Fibroblast of lung (primary cell): ENCODE results near the gene OTUD7B. TPM values are rescaled to one million over a fixed set of nuclear protein-coding genes. Genes with fewer than 3 reads are reported as not detected.

Experiments used
- DNase-seq, 2 donors: peaks; one replicate each; pipeline versions ENCODE4 v3.0.0 to v3.0.0-alpha.2; 2010; ENCODE audit warnings: low read depth in 2 of 2
- H2AFZ ChIP-seq: 2 replicates; pipeline ENCODE4 v1.5.1; 2012; ENCODE audit warnings: low read length, control low read depth, inconsistent platforms
- H3K27ac ChIP-seq: 2 replicates; pipeline ENCODE4 v1.5.1; 2011; ENCODE audit warnings: low read length, control low read depth; ENCODE audit not compliant: insufficient read depth
- H3K27me3 ChIP-seq: 2 replicates; pipeline ENCODE4 v1.5.1; 2011; ENCODE audit warnings: mild to moderate bottlenecking, low read length; ENCODE audit not compliant: control insufficient read depth, insufficient read depth
- H3K36me3 ChIP-seq: 2 replicates; pipeline ENCODE4 v1.5.1; 2011; ENCODE audit warnings: low read length; ENCODE audit not compliant: control insufficient read depth, insufficient read depth
- H3K4me1 ChIP-seq: 2 replicates; pipeline ENCODE4 v1.5.1; 2011; ENCODE audit warnings: low read length; ENCODE audit not compliant: control insufficient read depth, insufficient read depth; ENCODE audit errors: extremely low read depth
- H3K4me2 ChIP-seq: 2 replicates; pipeline ENCODE4 v1.5.1; 2011; ENCODE audit warnings: low read length, control low read depth; ENCODE audit not compliant: insufficient read depth; ENCODE audit errors: extremely low read depth
- H3K4me3 ChIP-seq, 4 experiments: fragments of 200-600 bp in 1 of 4; sonication (generic) in 1 of 4; replicated peaks in 1 of 4; 2 replicates each; pipeline ENCODE4 v1.5.1; 2011 to 2016; ENCODE audit warnings: low read length in 4 of 4, low read depth in 3 of 4, mild to moderate bottlenecking in 3 of 4, control low read depth in 2 of 4, inconsistent platforms in 1 of 4, mixed read lengths in 1 of 4; ENCODE audit not compliant: insufficient read depth in 1 of 4; ENCODE audit errors: control extremely low read depth in 1 of 4
- H3K79me2 ChIP-seq: 2 replicates; pipeline ENCODE4 v1.5.1; 2012; ENCODE audit warnings: mild to moderate bottlenecking, low read length, inconsistent platforms; ENCODE audit not compliant: control insufficient read depth, insufficient read depth
- H3K9ac ChIP-seq: 2 replicates; pipeline ENCODE4 v1.5.1; 2011; ENCODE audit warnings: mild to moderate bottlenecking, low read length, control low read depth; ENCODE audit not compliant: insufficient read depth
- H3K9me3 ChIP-seq: 2 replicates; pipeline ENCODE4 v1.5.1; 2012; ENCODE audit warnings: low read depth, low read length; ENCODE audit not compliant: control insufficient read depth, insufficient read depth
- H4K20me1 ChIP-seq: 2 replicates; pipeline ENCODE4 v1.5.1; 2011; ENCODE audit warnings: low read length; ENCODE audit not compliant: control insufficient read depth, insufficient read depth; ENCODE audit errors: extremely low read depth
- EZH2 ChIP-seq: IDR thresholded peaks from 2 replicates; pipeline ENCODE4 v1.5.1; 2012; ENCODE audit warnings: low read length, control low read depth, mild to moderate bottlenecking; ENCODE audit errors: missing control alignments
- polyA plus RNA-seq, 2 donors: library from polyadenylated mRNA; depleted of rRNA in 1 of 2; stranded (reverse) in 1 of 2; unstranded in 1 of 2; fragments of >200 nt; gene quantifications; 2 replicates each; pipeline ENCODE4 v1.2.1, GENCODE V29; 2011 to 2012; ENCODE audit warnings: missing spikeins in 1 of 2
- total RNA-seq: library from RNA; depleted of rRNA; stranded (reverse); fragments of >200 nt; gene quantifications from 2 replicates; pipeline ENCODE4 v1.2.1, GENCODE V29; 2014
- TF ChIP-seq, protein P1 (sequence below), 2 donors: IDR thresholded peaks in 1 of 2; conservative IDR thresholded peaks in 1 of 2; 1 replicate in 1 of 2; 2 replicates in 1 of 2; pipeline ENCODE4 v1.5.1; 2011 to 2012; ENCODE audit warnings: low read length in 2 of 2, control low read depth in 1 of 2, inconsistent platforms in 1 of 2, low read depth in 1 of 2, mild to moderate bottlenecking in 1 of 2

The OTUD7B gene
- total and polyA plus RNA-seq, 2 donors (not counting 1 experiment from before 2014, with no cell fraction given): 10.1 to 17.3 TPM

DNA sequence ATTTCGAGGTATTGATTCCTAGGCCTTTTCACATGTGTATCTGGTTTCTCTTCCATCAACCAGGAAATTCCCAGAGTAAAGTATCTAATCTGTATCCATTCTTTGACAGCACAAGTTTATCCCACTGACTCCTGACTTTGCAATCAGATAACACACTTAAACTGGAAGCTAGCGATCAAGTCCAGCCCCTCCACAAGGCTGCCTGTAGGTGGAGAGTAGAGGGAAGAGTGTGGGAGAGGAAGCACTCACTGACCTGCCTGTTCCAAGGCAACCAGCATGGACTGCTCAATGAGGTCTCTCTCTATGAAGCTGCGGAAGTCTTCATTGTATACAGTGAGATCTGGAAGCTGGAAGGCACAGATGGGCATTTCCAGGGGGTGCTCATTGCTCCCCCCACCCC, 43.5 kb downstream of the OTUD7B start:
- Histone ChIP-seq H3K36me3 (peaks cover 6% of the 10 kb centered on the region), H3K9ac (no peak overlapping the region), H3K4me1 (no peaks in the 10 kb centered on the region), H3K79me2 (no peaks in the 10 kb centered on the region), H3K4me3 (no peak overlapping the region), H2AFZ (no peak overlapping the region), H3K4me2 (no peak overlapping the region), H4K20me1 (no peaks in the 10 kb centered on the region), H3K27me3 (no peaks in the 10 kb centered on the region), H3K9me3 (no peaks in the 10 kb centered on the region), H3K27ac (no peak overlapping the region)
- TF ChIP-seq, protein P1, sequence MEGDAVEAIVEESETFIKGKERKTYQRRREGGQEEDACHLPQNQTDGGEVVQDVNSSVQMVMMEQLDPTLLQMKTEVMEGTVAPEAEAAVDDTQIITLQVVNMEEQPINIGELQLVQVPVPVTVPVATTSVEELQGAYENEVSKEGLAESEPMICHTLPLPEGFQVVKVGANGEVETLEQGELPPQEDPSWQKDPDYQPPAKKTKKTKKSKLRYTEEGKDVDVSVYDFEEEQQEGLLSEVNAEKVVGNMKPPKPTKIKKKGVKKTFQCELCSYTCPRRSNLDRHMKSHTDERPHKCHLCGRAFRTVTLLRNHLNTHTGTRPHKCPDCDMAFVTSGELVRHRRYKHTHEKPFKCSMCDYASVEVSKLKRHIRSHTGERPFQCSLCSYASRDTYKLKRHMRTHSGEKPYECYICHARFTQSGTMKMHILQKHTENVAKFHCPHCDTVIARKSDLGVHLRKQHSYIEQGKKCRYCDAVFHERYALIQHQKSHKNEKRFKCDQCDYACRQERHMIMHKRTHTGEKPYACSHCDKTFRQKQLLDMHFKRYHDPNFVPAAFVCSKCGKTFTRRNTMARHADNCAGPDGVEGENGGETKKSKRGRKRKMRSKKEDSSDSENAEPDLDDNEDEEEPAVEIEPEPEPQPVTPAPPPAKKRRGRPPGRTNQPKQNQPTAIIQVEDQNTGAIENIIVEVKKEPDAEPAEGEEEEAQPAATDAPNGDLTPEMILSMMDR (conservative IDR thresholded peaks at IDR 0.05 in 1 of 2, IDR thresholded peaks at IDR 0.05 in 1 of 2; ENCODE audit: low read depth in 1 of 2, low read length in 2 of 2): no peak
- TF ChIP-seq EZH2: no peak
- DNase-seq: no peak

DNA sequence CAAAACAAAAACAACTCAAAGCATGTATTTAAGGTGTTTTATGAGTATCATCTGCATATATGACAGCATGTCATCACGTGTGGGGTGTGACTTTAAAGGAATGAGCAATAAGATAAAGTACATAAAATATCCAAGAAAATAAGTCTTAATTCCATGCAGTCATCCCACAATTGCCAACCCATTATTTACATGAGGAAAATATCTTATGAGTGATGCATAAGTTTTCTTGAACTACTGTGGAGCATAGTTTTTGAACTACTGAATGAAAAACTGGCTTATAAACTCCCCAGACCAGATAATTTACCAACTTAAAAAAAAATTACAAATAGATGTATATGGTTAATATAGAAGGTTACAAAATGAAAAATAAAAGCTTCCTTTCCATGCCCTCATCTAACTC, 44.1 kb downstream of the OTUD7B start:
- Histone ChIP-seq H2AFZ (no peak overlapping the region), H4K20me1 (no peaks in the 10 kb centered on the region), H3K9ac (no peak overlapping the region), H3K27ac (no peak overlapping the region), H3K36me3 (peaks cover 6% of the 10 kb centered on the region), H3K4me2 (no peak overlapping the region), H3K27me3 (no peaks in the 10 kb centered on the region), H3K4me3 (no peak overlapping the region), H3K79me2 (no peaks in the 10 kb centered on the region), H3K4me1 (no peaks in the 10 kb centered on the region), H3K9me3 (no peaks in the 10 kb centered on the region)
- TF ChIP-seq EZH2: no peak
- TF ChIP-seq, protein P1 (conservative IDR thresholded peaks at IDR 0.05 in 1 of 2, IDR thresholded peaks at IDR 0.05 in 1 of 2; ENCODE audit: low read depth in 1 of 2, low read length in 2 of 2): no peak
- DNase-seq: no peak

DNA sequence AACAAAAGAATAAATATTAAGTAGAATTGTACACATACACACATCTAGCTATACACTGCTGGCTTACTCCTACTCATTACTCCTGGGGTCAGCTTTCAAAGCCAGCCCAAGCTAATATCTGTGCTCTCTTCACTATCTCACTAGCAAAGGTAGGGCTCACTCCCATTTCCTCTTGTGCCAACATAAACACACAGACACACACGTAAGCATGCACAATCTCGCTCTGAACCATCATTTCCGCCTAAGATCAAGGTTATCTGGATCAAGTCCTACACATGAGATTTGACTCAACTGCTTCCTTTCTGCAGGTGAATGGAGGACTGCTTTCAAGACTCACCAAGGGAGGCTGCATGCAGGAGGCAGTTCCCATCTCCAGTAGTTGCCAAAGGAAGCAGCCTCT, 45.1 kb downstream of the OTUD7B start:
- no peaks in the 10 kb centered on the region for H4K20me1 ChIP-seq
- H3K9me3 ChIP-seq: no peaks in the 10 kb centered on the region
- H3K4me2 ChIP-seq: no peak overlapping the region
- H3K79me2 ChIP-seq: no peaks in the 10 kb centered on the region
- no peak for DNase-seq
- no peak overlapping the region for H3K27ac ChIP-seq
- H3K4me1 ChIP-seq: no peaks in the 10 kb centered on the region
- H3K27me3 ChIP-seq: no peaks in the 10 kb centered on the region
- peaks cover 6% of the 10 kb centered on the region for H3K36me3 ChIP-seq
- H3K4me3 ChIP-seq: no peak overlapping the region
- H3K9ac ChIP-seq: no peak overlapping the region
- H2AFZ ChIP-seq: no peak overlapping the region
- TF ChIP-seq EZH2: no peak
- TF ChIP-seq, protein P1 (conservative IDR thresholded peaks at IDR 0.05 in 1 of 2, IDR thresholded peaks at IDR 0.05 in 1 of 2; ENCODE audit: low read depth in 1 of 2, low read length in 2 of 2): no peak
